ENCODE measurements around the gene YEATS2.

YEATS2 gene

DNA sequence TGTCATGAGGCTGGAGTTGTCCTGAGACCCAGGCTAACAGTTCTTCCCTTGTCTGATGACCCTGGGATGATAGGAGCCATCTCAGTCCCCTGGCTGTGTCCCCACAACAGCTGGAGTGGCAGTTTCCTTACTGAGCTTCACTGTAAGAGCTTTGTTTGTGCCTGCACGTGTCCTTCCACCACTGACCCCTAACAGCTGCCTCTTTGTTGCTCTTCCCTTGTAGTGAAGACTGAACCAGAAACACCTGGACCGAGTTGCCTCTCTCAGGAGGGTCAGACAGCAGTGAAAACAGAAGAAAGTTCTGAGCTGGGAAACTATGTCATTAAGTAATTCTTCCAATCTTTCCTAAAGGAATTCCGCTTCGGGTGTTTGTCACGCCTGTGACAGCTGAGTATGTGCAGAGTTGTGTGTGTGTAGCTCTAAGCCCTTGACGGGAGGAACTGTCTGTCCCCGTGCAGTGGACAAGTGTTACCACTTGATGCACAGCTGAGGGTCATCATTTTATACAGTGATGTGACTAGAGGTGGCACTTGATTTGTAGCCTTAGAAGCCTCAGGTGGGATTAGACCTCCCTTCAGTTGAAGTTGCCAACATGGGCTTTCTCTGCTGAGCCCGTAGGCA lies 102.8 kb downstream of the YEATS2 start:
- DNase-seq (ENCODE audit: low read depth): no peak

DNA sequence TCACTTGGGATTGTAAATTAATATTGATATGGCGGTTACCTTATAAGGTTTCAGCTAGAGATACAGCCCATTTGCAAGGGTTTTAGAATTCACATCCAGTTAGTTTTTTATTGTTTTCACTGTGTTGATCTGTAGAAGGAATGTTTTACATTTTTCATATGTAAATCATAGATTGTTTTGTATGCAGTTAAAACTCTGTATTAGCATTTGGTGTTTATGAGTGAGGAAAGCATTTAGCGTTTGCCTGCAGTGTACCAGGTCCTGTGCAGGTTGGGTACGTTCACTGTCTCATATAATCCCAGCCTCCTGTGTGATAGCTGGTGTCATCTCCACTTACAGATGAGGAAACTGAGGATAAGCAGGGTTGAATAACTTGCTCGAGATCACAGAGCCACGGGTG lies 104.0 kb downstream of the YEATS2 start:
- no peak overlapping the region for H3K4me3 ChIP-seq (ENCODE audit: low read depth, low read length)
- no peak for TF ChIP-seq CTCF (IDR thresholded peaks at IDR 0.05; ENCODE audit: insufficient read depth, low read depth, low read length, missing control alignments)
- no peak for DNase-seq (ENCODE audit: low read depth)

More for the DNA sequence above, 102.8 kb downstream of the YEATS2 start:
- TF ChIP-seq CTCF (IDR thresholded peaks at IDR 0.05; ENCODE audit: insufficient read depth, low read depth, low read length, missing control alignments): no peak
- no peak overlapping the region for H3K4me3 ChIP-seq (ENCODE audit: low read depth, low read length)

DNA sequence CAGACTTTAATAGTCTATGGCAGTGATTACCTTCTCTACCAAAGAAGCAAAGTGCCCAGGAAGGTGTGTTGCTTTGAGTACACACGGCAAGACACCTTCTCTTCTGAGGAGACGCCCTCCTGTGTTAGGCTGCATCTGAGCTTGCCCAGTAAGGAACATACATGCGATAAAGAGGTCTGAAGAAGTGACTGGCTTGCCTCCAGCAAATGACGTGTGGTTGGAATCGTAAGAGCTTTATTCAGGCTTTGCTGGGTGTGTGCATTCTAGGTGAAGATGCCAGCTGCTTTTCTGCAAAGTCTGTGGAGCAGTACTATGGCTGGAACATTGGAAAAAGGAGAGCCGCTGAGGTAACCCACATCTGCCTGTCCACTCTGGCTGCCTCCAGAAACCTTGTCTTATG lies 105.4 kb downstream of the YEATS2 start:
- no peak for TF ChIP-seq CTCF (IDR thresholded peaks at IDR 0.05; ENCODE audit: insufficient read depth, low read depth, low read length, missing control alignments)
- no peak for DNase-seq (ENCODE audit: low read depth)
- no peak overlapping the region for H3K4me3 ChIP-seq (ENCODE audit: low read depth, low read length)

DNA sequence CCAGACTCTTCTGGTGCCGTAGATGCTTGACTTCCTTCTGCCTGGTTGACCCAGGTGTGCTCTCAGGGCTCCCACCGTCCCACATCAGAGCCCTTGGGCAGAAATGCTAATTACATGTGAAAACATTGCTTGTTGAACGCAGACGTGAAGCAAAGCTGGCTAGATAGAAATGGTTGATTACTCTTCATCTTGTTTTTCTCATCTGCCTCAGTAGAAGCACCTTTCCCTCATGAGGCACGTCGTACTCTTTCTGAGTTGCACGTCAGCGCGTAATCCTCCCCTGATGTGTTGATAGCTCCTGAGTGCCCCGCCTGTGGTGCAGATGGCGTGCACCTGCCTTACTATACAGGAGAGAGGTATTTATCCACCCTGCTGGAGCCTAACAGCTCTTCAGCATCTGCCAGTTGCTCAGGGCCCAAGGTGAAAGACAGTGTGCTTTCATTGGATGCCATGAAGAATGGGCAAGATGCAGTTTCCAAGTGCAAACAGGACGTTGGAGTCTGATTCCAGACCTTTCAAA lies 109.7 kb downstream of the YEATS2 start:
- TF ChIP-seq CTCF (IDR thresholded peaks at IDR 0.05; ENCODE audit: insufficient read depth, low read depth, low read length, missing control alignments): no peak
- no peak for DNase-seq (ENCODE audit: low read depth)
- H3K4me3 ChIP-seq (ENCODE audit: low read depth, low read length): no peak overlapping the region

GRCh38 chr3:183807881-183808280 lies 110.3 kb downstream of the YEATS2 start:
- TF ChIP-seq CTCF (IDR thresholded peaks at IDR 0.05; ENCODE audit: insufficient read depth, low read depth, low read length, missing control alignments): no peak
- no peak overlapping the region for H3K4me3 ChIP-seq (ENCODE audit: low read depth, low read length)
- DNase-seq (ENCODE audit: low read depth): no peak

- TF ChIP-seq CTCF (IDR thresholded peaks at IDR 0.05; ENCODE audit: insufficient read depth, low read depth, low read length, missing control alignments): no peak
- H3K4me3 ChIP-seq (ENCODE audit: low read depth, low read length): no peak overlapping the region
- DNase-seq (ENCODE audit: low read depth): no peak
Measured at GRCh38 chr3:183808355-183808754, 110.8 kb downstream of the YEATS2 start.

- DNase-seq (ENCODE audit: low read depth): no peak
- no peak for TF ChIP-seq CTCF (IDR thresholded peaks at IDR 0.05; ENCODE audit: insufficient read depth, low read depth, low read length, missing control alignments)
- H3K4me3 ChIP-seq (ENCODE audit: low read depth, low read length): no peak overlapping the region
Measured at GRCh38 chr3:183809270-183809669, 111.7 kb downstream of the YEATS2 start.
